MM.1S (cell line): ENCODE measurements around the gene NUTM2B.
"Not testable (repeated sequence)": the region's sequence is repeated elsewhere in the genome, so short reads cannot be mapped to it uniquely, and the experiment has no call there.

Experiments
- CTCF ChIP-seq: fragments of 300-600 bp; sonication (generic); IDR thresholded peaks from 2 replicates; pipeline ENCODE4 v1.5.1; 2016; ENCODE audit warnings: antibody characterized with exemption, low read length, mixed read lengths
- EZH2 ChIP-seq: fragments of 300-600 bp; sonication (generic); optimal IDR thresholded peaks from 2 replicates; pipeline ENCODE3; 2017; ENCODE audit warnings: low read depth, mild to moderate bottlenecking, antibody characterized with exemption, low read length, mixed read lengths
- EZH2phosphoT487 ChIP-seq: fragments of 300-600 bp; sonication (generic); IDR thresholded peaks from 2 replicates; pipeline ENCODE4 v1.6.1; 2018; ENCODE audit warnings: antibody characterized with exemption, low read length

GRCh38 chr10:79663287-79663686 lies 39.7 kb upstream of the NUTM2B start:
- TF ChIP-seq CTCF, EZH2, EZH2phosphoT487: not testable (repeated sequence)
